Kidney capillary endothelial cell (primary cell): ENCODE measurements around the gene ALS2.
"Not testable (repeated sequence)": the region's sequence is repeated elsewhere in the genome, so short reads cannot be mapped to it uniquely, and the experiment has no call there.

Source experiments
- DNase-seq: peaks from one replicate; pipeline ENCODE4 v3.0.0-alpha.2; 2018; ENCODE audit warnings: low spot score

ALS2 gene

DNA sequence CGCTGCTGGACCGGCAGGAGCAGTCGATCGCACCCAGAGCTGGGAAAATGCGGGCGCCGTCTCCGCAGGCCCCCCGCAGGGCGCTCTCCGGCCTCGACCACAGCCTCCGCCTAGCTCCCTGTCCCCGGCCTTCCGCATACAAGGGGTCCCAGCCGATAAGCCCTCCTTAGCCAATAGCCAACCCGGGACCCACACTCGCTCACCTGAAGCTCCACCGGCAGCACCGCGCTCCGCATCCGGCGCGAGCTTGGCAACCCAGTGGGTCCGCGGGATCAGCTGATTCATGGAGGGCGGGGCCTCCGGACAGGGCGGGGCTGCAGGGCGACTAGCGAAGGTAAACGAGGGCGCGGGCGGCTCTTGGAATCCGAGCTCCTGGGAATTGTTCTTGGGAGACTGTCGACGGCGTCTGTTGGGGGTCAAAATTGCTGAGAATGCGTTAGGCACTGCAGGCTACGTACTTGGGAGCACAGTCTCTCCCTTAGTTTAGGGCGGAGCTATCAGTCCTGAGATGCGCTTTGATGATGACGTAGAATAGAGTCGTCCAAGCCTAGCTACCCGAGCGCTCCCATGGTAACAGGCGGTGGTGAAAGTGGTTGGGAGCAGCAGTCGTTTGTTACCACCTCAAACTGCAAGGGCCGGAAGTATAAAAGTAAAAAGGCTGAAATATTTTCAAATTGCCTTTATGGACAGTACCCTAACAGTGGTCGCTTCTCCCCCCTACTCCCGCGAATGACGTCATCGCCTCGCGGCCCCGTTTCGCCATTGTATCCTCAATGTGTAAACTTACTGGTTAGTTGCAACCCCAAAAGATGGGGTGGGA, at the start of gene ALS2:
ALS2 (minus strand) TSS at position 260 of the 820 bp plus-strand sequence. CDS start 12,048 bp downstream, outside the sequence.
- peak; percentile 90 for DNase-seq

DNA sequence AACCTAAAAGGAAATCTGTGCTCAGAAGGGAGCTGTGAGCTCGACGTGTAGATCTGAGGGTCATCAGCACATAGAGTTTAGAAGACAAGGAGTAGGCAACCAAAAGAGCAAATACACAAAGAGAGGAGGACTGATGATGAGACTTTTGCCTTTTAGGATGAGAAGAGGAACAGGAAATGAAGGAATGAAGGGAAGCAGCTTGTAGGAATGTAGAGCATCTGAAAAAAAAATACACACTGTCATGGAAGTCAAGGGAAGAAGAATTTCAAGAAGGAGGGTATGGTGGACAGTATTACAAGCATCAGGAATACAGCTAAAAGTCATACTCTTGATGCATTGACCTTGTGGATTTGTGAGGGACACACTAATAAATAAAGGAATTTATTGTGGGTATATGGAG, 47.5 kb upstream of the ALS2 start:
- DNase-seq: no peak

DNA sequence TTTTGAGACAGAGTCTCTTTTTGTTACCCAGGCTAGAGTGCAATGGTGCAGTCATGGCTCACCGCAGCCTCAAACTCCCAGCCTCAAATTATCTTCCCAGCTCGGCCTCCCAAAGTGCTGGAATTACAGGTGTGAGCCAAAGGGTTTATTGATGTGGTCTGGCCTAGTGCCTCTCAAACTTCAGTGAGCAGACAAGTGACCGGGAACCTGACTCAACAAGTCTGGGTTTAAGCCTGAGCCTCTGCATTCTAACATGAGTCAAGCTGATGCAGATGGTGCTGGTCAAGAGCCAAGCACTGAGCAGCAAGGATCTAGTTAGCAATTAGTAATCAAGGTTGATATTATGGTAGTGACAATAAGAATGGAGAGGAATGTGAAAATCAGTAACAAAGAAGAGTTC, 46.9 kb upstream of the ALS2 start:
- DNase-seq: no peak

DNA sequence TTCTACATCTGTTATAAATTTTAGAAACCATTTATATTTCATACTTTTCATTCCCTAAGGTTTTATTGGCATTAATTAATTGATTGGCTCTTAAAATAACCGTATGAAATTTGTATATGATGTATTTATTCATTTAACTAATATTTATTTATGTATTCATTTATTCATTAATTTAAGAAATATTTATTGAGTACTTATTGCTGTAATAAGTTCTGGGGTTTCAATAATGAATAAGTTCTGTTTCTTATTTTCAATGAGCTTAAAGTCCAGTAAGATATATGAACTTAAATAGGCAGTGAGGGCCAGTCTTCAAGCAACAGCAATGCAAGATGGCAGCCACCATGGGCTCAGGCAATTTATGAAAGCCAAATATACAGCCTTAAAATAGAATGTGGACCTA, 43.5 kb upstream of the ALS2 start:
- no peak for DNase-seq

DNA sequence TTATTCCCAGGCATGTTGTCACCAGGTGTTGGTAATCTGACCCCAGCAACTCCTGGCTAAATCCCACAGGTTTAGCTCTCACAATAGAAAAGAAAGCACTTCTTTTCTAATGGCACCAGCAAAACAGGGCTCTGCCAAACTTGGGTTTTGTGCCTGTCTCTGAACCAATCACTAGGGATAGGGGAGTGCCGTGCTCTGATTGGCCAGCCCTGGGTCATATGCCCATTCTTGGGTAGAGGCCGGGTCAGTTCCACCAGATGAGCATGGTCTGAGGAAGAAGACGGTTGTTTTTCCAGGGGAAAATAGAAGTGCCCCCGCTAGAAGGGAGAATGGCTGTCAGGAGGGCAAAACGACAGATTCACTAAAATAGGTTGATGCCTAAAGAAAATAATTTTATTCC, 40.3 kb upstream of the ALS2 start:
- DNase-seq: no peak

DNA sequence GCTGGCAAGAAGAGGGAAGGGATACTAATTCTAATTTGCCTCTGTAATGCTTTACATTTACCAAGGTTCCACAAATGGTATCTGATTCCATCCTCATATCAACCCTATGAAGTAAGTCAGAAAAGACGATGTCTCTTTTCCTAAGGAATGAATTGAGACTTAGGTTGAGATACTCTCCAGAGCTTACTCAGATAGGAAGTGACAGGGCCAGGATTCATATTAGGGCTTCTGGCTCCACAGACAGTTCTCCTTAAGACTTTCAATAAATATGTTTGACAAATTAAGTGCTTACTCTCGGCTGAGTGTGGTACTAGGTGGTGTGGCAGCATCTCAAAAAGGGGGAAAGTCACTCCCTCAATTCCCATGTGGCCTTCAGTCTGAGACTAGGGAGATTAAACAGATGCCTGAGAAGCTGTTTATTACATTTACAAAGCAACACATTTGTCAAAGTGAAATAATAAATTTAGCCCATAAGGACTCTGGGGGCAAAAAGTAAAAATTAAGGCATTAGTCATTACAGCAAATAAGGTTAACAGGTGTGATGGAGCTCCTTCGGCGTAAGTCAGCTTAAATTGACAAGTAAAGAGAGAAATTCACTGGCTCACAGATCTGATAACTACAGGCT, 39.8 kb upstream of the ALS2 start:
- DNase-seq: no peak

DNA sequence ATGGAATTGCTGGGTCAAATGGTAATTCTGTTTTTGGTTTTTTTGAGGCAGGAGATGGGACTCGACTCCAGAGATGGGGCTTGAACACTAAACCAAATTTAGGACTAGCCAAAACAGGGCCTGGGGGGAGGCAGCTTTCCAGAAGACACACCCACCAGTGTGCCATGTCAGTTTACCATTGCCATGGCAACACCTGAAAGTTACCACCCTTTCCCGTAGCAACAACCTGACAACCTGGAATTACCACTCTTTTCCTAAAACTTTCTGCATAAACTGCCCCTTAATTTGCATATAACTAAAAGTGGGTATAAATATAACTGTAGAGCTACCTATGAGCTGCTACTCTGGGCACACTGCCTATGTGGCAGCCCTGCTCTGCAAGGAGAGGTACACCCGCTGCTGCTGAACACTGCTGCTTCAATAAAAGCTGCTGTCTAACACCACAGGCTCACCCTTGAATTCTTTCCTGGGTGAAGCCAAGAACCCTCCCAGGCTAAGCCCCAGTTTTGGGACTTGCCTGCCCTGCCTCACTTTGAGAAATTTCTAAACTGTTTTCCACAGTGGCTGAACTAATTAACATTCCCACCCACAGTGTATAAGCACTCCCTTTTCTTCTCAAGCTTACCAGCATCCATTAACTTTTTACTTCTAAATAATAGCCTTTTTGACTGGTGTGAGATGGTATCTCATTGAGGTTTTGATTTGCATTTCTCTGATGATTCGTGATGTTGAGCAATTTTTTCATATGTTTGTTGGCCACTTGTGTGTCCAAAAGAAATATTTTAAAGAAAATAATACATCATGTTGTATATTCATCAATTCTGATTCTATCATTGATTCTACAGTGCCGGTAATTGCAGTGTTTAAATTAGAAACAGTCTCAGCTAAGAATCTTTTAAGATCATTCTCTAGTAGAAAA, 36.2 kb upstream of the ALS2 start:
- no peak for DNase-seq

DNA sequence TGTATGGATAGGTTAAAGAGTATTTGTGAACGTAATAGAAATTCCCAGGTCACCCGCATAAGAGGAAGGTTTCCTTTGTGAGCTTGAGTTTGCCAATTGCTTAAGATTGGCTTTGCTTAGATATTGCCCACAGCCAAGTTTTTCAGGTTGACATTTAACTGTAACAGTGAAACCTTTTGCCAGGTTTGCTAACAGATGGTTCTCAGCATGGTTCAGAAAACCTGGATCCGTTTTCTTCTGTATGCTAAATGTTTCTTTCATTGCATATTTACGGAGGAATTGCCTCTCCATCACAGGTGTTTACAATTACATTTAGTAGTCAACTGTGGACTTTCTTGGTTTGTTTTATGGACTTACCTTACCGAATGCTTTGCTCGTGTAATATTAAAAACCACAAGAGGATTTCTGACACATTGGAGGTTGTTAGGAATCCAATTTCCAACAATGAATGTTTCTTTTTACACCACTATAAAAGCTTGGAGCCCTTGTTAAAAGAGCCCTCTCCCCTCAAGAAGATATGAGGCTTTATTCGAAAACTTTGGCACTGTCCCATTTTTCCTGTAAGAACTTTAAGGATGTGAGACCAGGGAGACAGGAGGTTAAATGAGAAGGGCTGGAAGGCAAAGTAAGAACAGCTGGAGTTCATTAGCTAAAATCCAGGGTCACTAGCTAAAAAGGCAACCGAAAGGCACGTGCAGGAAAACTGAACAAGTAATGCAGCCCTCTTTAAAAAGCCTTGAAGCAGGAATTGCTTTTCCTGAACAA, 33.4 kb upstream of the ALS2 start:
- DNase-seq: no peak

DNA sequence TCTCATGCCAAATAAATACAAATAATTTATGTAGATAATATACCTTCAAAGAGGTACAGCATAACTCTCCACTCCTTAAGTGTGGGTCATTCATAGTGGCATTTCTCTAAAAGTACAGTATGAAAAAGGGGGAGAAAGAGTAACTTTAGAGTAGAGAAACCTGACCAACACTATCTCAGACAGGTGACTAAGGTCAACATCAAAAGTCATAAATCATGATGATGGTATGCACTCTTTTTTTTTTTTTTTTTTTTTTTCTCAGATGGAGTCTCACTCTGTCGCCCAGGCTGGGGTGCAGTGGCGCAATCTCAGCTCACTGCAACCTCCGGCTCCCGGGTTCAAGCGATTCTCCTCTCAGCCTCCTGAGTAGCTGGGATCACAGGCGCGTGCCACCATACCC, 29.9 kb upstream of the ALS2 start:
- DNase-seq: not testable (repeated sequence)

DNA sequence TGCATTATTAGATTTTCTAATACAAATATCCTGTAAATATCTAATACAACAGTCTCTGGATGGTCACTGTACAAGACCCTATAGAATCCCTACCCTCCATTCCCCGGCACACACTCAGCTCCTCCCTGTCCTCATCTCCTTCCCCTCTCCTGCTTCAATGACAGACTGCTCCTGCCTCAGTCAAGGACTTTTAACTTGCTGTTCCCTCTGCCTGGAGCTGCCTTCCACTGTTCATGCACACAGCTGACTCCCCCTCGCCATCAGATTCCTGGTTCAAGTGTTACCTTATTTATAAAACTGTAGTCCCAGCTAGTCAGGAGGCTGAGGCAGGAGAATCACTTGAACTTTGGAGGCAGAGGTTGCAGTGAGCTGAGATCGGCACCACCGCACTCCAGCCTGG, 28.9 kb upstream of the ALS2 start:
- no peak for DNase-seq

DNA sequence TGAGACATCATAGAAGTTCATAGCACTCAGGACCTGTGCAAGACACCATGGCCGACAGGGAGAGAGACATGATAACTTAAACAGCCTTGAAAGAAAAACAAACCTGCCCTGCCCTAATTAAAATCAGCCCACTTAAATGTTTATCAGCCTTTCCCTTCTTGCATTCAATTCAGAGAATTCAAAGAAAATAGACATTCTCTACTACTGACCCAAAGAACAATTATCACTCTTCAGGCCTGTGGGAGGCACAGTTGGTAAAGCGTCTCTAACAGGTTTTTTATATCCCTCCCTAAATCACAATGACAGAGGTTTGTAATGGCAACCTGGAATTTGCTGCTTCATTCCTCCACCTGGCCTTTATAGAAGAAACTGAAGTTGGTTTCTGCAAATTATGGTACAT, 27.3 kb upstream of the ALS2 start:
- DNase-seq: no peak

DNA sequence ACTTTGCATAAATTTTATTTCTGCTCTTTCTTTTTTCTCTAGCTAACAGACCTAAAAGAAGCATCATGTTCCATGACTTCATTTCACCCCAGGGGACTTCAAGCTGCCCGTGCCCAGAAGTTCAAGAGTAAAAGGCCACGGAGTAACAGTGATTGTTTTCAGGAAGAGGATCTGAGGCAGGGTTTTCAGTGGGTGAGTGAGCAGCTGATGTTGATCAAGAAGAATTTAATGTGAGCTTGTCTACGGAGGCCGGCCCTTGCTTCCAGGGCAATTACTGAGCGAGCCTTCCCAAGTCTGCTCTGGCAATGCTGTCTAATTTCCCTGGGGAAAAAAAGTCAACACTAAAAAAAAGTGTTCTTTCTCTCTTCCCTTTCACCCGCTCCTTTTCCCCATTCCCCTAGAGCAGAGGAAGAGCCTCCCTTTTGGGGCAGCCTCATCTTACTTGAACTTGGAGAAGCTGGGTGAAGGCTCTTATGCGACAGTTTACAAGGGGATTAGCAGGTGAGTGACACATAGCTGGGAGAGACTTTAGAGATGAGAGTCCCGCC, 26.8 kb upstream of the ALS2 start:
- no peak for DNase-seq

DNA sequence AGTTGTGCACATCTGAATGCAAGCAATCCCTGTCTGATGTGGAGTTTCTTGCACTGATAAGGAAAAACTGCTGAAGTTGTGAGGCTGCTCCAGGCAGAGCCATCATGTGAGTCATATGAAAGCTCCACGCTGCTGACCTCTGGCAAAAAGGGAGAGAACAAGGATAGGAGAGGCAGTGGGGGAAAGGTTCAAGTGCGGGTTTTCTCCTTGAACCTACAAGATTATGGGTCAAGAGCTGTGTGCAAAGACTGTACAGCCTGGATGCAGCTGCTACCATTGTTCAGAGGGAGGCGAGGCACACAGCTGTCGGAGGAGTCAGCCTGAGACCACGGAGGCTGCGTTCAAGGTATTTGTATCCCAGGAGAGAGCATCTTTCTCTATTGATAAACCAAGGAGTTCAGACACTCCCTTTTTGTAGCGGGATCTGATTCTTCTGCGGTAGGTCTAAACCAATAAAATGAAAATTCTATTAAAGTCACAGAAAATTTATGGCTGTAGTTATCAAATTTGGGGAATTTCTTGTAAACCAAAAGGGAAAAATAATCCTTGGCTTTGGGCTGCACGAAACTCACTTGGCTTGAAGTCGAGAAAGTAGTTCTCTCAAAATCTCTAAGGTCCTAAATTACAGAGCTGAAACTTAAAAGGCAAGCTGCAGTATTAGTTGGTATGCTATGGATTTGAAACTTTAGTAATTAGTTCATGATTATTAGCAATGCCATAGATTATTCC, 25.9 kb upstream of the ALS2 start, which contains the start of gene CDK15:
CDK15 (plus strand) TSS at position 96 of the 729 bp plus-strand sequence; CDS start at position 224, 128 bp downstream.
- DNase-seq: no peak

DNA sequence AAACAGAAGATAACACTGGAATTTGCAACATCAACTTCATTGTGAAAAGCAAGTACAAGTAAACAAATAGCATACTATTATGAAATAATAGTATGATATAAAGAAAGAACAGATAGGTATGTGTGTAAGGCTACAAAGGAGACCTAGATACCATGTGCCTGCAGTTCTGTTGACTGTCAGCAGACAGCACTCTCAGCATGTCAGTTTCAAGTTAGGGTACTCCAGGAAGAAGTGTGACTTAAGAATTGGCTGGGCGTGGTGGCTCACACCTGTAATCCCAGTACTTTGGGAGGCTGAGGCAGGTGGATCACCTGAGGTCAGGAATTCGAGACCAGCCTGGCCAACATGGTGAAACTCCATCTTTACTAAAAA, 18.2 kb upstream of the ALS2 start:
- DNase-seq: not testable (repeated sequence)

DNA sequence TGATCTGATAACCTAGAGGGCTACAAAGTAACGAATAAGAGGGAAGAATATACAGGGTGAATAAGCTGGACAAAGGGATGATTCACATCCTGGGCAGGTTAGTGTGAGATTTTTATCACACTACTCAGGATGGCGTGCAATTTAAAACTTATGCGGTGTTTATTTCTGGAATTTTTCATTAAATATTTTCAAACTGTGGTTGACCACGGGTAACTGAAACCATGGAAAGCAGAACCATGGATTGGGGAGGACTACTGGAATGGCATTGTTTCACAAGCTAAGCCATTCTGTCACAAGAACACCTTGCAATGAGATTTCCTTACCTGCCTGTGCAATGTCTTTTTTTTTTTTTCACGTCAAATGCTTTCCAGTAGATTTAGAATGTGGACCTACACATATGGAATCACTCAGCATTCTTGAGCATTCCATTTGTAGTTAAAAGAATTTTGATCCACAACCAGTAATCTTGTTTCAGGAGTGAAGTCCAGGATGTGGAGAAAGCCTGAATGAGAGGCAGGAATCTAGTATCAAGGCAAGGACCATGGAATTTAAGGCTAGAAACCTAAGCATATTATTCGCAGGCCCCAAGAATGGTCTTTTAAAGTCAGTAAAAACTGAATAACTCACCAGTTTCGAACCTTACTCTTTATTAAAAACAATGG, 17.6 kb upstream of the ALS2 start:
- DNase-seq: peak; percentile 24

DNA sequence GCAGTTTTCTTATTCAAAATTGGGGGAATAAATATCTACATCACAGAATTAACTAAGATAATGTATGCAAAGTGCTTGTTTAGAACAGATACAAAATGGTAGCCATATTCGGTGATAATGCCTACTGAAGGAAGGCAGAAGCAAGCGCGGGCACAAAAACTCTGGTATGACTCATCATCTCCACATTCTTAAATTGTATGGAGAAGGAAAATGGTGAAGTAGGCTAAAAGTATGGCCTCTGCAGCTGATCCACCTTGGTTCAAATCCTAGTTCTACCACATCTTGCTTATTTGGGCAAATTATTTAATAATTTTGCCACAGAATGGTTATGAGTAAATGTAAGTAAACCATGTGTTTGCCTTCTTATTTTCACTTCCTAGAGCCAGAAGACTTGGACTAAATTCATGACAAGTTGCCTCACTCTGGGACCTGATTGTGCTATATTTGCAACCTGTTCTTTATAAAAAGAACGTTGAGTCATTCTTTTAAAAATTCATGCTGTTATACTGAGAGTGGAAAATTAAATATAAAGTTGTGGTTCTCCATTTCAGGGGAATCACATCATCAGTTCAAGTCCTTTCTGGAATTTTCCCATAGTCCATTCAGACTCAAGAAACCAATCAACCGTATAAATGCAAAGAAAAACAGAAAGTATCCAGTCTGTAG, 16.6 kb upstream of the ALS2 start:
- DNase-seq: no peak

DNA sequence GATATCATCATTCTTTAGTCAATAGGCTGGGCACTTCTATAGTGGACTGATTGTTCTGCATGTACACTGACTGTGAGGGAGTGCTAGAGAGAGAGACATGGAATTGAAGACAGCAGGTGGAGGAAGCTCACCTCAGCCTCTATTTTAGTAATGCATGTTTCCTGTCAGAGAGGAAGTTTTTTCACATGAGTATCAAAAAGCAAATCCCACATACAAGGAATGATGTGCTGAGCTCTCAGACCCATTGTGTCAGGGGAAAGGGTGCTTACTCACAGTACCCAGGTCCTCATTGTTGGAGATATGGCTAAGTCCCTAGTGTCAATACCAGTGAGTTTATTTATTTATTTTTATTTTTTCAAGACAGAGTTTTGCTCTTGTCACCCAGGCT, 15.7 kb upstream of the ALS2 start:
- no peak for DNase-seq

DNA sequence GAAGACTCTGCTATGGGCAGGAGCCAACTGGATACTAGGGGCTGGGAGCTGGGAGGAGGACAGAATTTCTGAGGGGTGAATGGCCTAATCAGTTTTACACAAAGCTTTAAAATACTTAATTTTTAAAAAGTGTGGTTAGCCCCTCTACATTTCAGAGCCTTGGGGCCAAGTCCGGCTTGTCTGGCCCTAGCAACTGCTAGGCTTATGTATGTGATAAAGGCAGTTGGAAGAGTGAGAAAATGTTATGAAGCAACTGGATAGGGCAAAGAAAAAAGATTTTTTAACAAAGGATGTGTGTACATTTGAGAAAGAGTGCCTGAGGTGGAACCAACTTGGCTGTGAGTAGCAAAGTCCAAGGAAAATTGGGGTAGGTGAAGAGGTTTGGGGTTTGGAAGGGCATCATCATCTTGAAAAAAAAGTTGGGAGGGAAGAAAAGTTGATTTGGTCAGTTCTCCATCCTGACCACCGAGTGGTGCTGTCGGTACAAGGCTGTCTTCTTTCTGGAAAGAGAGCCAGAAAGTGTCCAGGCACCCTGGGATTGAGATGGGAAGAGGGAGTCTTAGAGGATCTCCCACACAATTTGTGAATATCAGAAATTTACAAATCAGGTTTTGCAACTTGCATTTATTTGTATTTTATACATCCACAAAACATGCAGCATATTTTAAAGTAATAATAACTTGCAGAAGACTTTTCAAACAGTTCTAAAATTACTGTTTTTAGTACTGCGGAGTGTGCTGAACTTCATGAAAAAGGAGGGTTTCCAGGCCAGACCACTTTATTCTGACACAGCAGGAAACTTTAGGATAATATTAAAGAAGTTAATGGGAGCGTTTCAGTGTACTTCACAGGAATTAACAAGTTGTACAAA, 15.1 kb upstream of the ALS2 start:
- DNase-seq: peak; percentile 41

DNA sequence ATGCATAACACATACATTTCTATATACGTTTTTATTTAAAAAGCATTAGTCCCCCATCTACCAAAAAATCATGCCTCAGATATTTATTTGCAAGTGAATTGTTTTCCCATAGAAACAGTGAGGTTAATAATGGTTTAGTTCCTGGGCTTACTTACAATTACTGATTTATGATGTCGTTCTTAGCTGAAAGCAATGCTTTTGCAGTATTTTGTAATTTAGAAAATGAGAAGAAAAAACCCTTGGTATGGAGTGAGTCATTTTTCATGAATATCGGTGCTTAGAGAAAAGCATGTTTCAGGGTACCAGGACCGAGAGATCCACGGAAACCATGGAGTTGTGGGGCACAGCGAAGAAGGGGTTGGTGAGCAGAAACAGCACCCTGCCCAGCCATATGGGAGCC, 13.6 kb upstream of the ALS2 start:
- DNase-seq: no peak
